MCF 10A (cell line): ENCODE results near the gene SLC35A3. TPM values are rescaled to one million over a fixed set of nuclear protein-coding genes. Genes with fewer than 3 reads are reported as not detected.

Experiments
- BruUV-seq: library from RNA; stranded (reverse); fragments of 400-500 nt; replicated peaks from 2 replicates; lab custom pipeline; 2021; lab: Mats Ljungman, UMichigan
- CTCF ChIA-PET: fragments of 300-600 bp; sonication (Branson Sonifier 250); formaldehyde crosslinking; extraction: SDS; loops from one replicate; lab custom pipeline; 2021; ENCODE audit warnings: antibody characterized with exemption, inconsistent platforms; lab: Yijun Ruan, JAX
- POLR2A ChIA-PET: fragments of 300-600, 350-650 bp; sonication (Branson Sonifier 250); formaldehyde crosslinking; extraction: SDS; loops from one replicate; lab custom pipeline; 2020; ENCODE audit warnings: antibody characterized with exemption, inconsistent platforms; lab: Yijun Ruan, JAX
- DNase-seq: peaks from one replicate; pipeline ENCODE4 v3.0.0-alpha.2; 2018; ENCODE audit not compliant: unreplicated experiment
- H3K27ac Mint-ChIP-seq: one replicate; pipeline ENCODE4 v1.8.0; 2022; ENCODE audit warnings: mild to moderate bottlenecking, low read depth, mixed read lengths; ENCODE audit not compliant: unreplicated experiment
- H3K27me3 Mint-ChIP-seq: one replicate; pipeline ENCODE4 v1.8.0; 2022; ENCODE audit warnings: mixed read lengths; ENCODE audit not compliant: insufficient read depth, unreplicated experiment
- H3K36me3 Mint-ChIP-seq: one replicate; pipeline ENCODE4 v1.8.0; 2022; ENCODE audit warnings: mild to moderate bottlenecking, moderate library complexity, mixed read lengths; ENCODE audit not compliant: insufficient read depth, unreplicated experiment
- H3K4me1 Mint-ChIP-seq: one replicate; pipeline ENCODE4 v1.8.0; 2022; ENCODE audit warnings: mixed read lengths; ENCODE audit not compliant: insufficient read depth, unreplicated experiment
- H3K4me3 Mint-ChIP-seq: one replicate; pipeline ENCODE4 v1.8.0; 2022; ENCODE audit warnings: mild to moderate bottlenecking, moderate library complexity, mixed read lengths; ENCODE audit not compliant: unreplicated experiment
- H3K9me3 Mint-ChIP-seq: one replicate; pipeline ENCODE4 v1.8.0; 2022; ENCODE audit warnings: mixed read lengths; ENCODE audit not compliant: unreplicated experiment
- CTCF ChIP-seq: fragments of 200-600 bp; IDR thresholded peaks from one replicate; pipeline ENCODE4 v1.8.0; 2022; ENCODE audit warnings: antibody characterized with exemption, mild to moderate bottlenecking; ENCODE audit not compliant: unreplicated experiment
- intact Hi-C: fragments of 100-400 bp; cut with micrococcal nuclease; formaldehyde crosslinking; loops from 2 replicates; pipeline ENCODE4 v1.14.1; 2022
- total RNA-seq: library from RNA; stranded (reverse); gene quantifications from 2 replicates; pipeline ENCODE4 v1.2.3, GENCODE V29; 2022

The SLC35A3 gene
- total RNA-seq, 1 experiment from 2014 or later, result 15.1 TPM

GRCh38 chr1:99980928-99981327 is 11.1 kb downstream of the SLC35A3 start:
- intact Hi-C loops, result no loop called here
- Mint-ChIP-seq H3K4me1 (no peaks in the 10 kb centered on the region), H3K27me3 (no peaks in the 10 kb centered on the region), H3K9me3 (no peaks in the 10 kb centered on the region), H3K4me3 (no peak overlapping the region), H3K27ac (no peak overlapping the region), H3K36me3 (no peaks in the 10 kb centered on the region)
- no peak for TF ChIP-seq CTCF
- ChIA-PET POLR2A (interaction anchor here (0.9 kb wide), 1 partner anchor 25 kb away, joined by 4 read pairs; no protein-coding TSS in a partner anchor), CTCF (no interaction called here)
- BruUV-seq, result no TSS peak
- DNase-seq, result no peak

DNA sequence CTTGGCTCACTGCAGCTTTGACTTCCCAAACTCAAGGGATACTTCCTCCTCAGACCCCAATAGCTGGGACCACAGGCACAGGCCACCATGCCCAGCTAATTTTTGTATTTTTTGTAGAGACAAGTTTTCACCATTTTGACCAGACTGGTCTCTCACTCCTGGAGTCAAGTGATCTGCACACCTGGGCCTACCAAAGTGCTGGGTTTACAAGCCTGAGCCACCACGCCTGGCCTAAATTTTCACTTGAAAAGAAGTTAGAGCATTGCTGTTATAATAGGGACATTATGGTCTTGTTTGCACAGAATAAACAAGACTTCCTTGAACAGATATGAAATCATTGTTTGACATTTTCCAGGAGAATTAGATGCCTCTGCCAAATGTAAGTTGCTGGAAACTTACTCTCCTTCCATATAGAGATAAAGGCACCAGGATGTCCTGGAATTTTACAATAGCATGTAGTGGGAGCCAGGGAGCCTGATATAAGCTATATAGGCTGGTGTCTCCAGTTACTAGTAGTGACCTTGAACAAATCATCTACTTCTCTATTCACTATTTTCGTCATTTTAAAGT is 16.9 kb downstream of the SLC35A3 start:
- TF ChIP-seq CTCF, result no peak
- Mint-ChIP-seq H3K9me3 (no peaks in the 10 kb centered on the region), H3K4me1 (no peaks in the 10 kb centered on the region), H3K27ac (no peak overlapping the region), H3K27me3 (no peaks in the 10 kb centered on the region), H3K4me3 (no peak overlapping the region), H3K36me3 (no peaks in the 10 kb centered on the region)
- no TSS peak for BruUV-seq
- DNase-seq, result no peak
- CTCF ChIA-PET, result interaction anchor here (0.6 kb wide), 2 partner anchors 11 to 281 kb away, joined by 3 to 5 read pairs; no protein-coding TSS in a partner anchor
- POLR2A ChIA-PET, result interaction anchor here (1.4 to 1.6 kb wide), 2 partner anchors 14 to 17 kb away, joined by 3 to 9 read pairs; partner anchors contain the start of gene SLC35A3
- intact Hi-C loops, result no loop called here

GRCh38 chr1:99988210-99988765 is 18.5 kb downstream of the SLC35A3 start:
- Mint-ChIP-seq H3K27me3 (no peaks in the 10 kb centered on the region), H3K36me3 (peaks cover 9% of the 10 kb centered on the region), H3K9me3 (no peaks in the 10 kb centered on the region), H3K27ac (no peak overlapping the region), H3K4me3 (no peak overlapping the region), H3K4me1 (no peaks in the 10 kb centered on the region)
- TF ChIP-seq CTCF, result no peak
- CTCF ChIA-PET, result no interaction called here
- intact Hi-C loops, result no loop called here
- no TSS peak for BruUV-seq
- no peak for DNase-seq
- POLR2A ChIA-PET, result interaction anchor here (1.2 to 1.6 kb wide), 2 partner anchors 16 to 18 kb away, joined by 3 to 9 read pairs; partner anchors contain the start of gene SLC35A3

- Mint-ChIP-seq H3K27ac (no peak overlapping the region), H3K9me3 (no peaks in the 10 kb centered on the region), H3K4me3 (no peak overlapping the region), H3K27me3 (no peaks in the 10 kb centered on the region), H3K4me1 (no peaks in the 10 kb centered on the region), H3K36me3 (peaks cover 13% of the 10 kb centered on the region)
- CTCF ChIA-PET, result no interaction called here
- no peak for TF ChIP-seq CTCF
- POLR2A ChIA-PET, result interaction anchor here (0.6 to 0.9 kb wide), 2 partner anchors 22 to 113 kb away, joined by 4 read pairs; no protein-coding TSS in a partner anchor
- no TSS peak for BruUV-seq
- intact Hi-C loops, result no loop called here
- DNase-seq, result no peak
Observed at GRCh38 chr1:99992044-99992722, 22.4 kb downstream of the SLC35A3 start.
